8988T (cell line): Measurements from ENCODE around the gene LITAF.
"Not testable (repeated sequence)": the region's sequence is repeated elsewhere in the genome, so short reads cannot be mapped to it uniquely, and the experiment has no call there.

Source experiments
- DNase-seq: peaks from one replicate; pipeline ENCODE4 v3.0.0; 2011

The LITAF gene

GRCh38 chr16:11571549-11571948 is 15.2 kb downstream of the LITAF start:
- no peak for DNase-seq

DNA sequence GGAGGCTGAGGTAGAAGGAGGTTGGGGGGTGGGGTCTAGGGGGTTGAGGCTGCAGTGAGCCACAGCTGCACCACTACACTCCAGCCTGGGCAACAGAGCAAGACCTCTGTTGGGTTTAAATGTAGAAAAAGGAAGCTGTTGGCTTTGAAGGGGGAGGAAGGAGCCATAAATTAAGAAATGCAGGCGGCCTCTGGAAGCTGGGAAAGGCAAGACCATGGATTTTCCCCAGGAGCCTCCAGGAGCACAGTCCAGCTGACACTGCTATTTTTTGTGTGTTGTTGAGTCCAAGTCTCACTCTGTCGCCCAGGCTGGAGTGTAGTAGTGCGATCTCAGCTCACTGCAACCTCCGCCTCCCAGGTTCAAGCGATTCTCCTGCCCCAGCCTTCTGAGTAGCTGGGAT is 15.9 kb downstream of the LITAF start:
- no peak for DNase-seq

GRCh38 chr16:11570258-11570657 is 16.5 kb downstream of the LITAF start:
- no peak for DNase-seq

GRCh38 chr16:11566398-11566797 is 20.3 kb downstream of the LITAF start:
- no peak for DNase-seq

DNA sequence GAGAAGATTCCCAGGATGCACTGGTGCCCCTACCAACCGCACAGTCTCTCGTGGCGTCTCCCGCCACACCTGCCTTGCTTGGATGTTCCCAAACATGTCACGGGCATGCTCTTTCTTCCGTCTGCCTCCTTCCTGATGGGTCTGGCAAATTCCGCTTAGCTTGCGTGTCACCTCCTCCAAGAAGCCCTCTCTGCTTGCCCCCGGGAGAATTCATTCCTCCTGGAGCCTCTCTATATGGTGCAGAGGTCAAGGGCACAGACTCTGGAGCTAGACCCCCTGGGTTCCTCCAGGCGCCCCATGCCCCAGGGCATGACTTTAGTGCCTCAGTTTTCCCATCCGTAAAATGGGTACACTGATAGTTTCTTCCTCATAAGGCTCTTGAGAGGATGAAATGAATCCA is 21.1 kb downstream of the LITAF start:
- no peak for DNase-seq

- DNase-seq: no peak
Measured at GRCh38 chr16:11564046-11564926, 22.4 kb downstream of the LITAF start.

DNA sequence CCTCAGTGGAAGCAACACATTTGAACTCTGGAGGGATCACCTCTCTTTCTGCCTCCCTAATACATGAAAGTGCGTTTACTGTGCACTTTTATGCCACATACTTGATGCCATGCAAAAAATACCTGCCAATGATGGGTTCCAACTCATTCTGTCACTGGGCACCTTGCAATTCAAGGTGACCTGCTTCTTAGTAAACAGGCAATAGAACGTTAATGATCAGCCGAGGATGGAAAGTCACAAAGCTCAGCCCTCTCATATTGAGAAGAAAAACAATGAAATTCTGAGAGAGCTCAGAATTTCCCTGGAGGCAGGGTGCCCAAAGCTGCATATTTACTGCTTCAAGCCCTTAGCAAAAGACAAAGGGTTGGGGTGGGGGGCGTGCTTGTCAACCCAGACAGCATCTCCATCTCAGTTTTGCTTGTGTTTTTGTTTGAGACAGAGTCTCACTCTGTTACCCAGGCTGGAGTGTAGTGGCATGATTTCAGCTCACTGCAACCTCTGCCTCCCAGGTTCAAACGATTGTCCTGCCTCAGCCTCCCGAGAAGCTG is 23.2 kb downstream of the LITAF start:
- no peak for DNase-seq

GRCh38 chr16:11562941-11563340 is 23.8 kb downstream of the LITAF start:
- DNase-seq: no peak

- DNase-seq: no peak
Measured at GRCh38 chr16:11562411-11562810, 24.3 kb downstream of the LITAF start.

DNA sequence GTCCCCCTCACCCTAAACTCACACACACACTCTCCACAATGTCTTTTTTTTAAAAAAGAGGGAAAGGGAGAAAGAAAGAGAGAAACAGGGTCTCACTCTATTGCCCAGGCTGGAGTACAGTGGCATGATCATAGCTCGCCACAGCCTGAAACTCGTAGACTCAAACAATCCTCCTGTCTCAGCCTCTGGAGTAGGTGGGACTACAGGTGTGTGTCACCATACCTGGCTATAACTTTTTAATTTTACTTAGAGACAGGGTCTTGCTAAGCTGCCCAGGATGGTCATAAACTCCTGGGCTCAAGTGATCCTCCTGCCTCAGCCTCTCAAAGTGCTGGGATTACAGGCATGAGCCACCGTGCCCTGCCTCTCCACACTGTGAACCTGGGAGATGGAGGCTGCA is 24.9 kb downstream of the LITAF start:
- no peak for DNase-seq

GRCh38 chr16:11561454-11561805 is 25.3 kb downstream of the LITAF start:
- DNase-seq: no peak

DNA sequence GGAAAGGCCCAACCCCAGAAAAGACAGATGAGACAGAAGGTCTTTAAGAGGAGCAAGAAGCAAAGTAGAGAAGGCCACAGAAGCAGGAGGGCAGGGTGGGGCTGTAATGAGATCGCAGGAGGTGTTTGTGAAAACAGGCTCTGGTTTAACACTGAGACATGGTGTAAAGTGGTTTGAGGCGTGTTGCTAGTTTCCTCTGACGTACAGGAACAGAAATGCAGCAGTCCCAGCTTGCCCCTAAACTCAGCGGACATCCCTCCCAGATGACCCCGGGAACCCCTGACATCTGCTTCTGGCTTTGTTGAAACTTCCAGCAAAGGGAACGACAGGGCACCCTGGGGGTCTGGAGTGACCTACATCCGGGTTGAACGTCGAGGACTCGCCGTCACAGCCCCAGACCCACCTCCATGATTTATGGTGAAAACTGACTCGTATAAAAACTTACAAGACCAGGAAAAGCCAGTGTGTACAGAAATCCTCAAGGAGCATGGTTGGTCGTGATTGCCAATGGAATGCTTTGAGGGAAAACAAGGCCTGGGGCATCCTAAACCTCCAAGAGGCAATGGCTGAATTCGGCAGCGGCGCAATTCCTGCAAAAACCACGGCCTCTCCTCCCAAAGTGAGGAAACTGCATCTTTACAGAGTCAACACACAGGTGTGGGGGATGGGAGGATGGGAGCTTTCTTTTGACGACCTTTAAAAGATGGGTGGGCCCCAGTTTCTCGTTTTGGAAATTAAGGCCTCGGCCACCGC is 25.8 kb downstream of the LITAF start:
- no peak for DNase-seq

- DNase-seq: not testable (repeated sequence)
Measured at GRCh38 chr16:11558308-11558823, 28.4 kb downstream of the LITAF start.

DNA sequence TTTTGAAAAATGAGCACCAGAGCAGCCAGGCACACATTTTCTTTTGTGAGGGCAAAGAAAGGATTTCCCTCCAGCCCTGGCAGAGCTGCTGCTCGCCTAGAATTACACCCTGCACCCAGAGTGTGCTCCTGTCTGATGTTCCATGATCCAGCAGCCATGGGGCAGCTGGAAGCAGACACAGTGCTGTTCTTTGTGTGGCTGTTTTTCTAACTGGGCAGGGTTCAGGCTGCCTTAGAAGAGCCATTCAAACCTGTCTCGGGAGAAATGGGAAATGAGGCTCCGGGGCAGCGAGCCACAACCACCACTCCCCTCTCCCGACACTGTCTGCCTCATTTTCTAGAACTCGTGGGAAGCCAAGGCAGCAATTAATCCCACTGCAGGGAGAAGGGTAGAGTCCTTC is 28.9 kb downstream of the LITAF start:
- DNase-seq: no peak

GRCh38 chr16:11556945-11557720 is 29.6 kb downstream of the LITAF start:
- no peak for DNase-seq

- no peak for DNase-seq
Measured at GRCh38 chr16:11556214-11556819, 30.4 kb downstream of the LITAF start.

- no peak for DNase-seq
Measured at GRCh38 chr16:11554053-11554452, 32.7 kb downstream of the LITAF start.

DNA sequence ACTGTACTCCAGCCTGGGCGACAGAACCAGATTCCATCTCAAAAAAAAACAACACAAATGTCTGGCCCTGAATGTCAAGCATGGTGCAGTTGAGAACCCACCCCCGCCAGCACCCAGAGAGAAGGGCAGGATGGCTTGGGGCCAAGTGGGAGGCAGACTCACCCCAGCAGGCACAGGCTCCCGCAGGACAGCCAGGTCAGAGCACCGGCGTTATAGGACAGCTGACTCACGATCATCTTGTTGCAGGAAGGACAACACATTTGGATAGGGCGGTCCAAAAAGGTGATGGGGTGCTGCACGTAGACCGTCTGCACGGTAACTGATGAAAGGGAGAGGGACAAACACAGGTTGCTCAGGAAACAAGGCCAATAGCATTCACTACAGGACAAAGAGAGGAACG is 33.3 kb downstream of the LITAF start:
- no peak for DNase-seq

DNA sequence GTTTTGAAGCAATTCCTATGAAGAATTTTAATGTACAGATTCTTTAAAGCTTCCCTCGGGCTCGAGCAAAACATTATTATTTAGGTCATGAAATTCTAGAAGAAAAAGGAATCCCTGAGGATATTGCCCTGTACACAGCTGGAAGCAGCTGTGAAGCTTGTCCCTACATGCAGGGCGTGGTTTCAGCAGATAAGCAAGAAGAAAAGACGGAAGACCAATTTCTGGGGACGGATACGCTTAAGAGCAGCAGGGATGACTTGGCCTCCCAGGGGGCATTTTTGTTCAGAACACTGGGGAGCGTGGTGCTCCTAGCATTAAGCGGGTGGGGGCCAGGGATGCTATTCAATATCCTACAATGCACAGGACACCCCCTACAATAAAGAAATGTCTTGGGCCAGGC is 34.3 kb downstream of the LITAF start:
- no peak for DNase-seq

GRCh38 chr16:11551842-11552241 is 34.9 kb downstream of the LITAF start:
- DNase-seq: no peak

DNA sequence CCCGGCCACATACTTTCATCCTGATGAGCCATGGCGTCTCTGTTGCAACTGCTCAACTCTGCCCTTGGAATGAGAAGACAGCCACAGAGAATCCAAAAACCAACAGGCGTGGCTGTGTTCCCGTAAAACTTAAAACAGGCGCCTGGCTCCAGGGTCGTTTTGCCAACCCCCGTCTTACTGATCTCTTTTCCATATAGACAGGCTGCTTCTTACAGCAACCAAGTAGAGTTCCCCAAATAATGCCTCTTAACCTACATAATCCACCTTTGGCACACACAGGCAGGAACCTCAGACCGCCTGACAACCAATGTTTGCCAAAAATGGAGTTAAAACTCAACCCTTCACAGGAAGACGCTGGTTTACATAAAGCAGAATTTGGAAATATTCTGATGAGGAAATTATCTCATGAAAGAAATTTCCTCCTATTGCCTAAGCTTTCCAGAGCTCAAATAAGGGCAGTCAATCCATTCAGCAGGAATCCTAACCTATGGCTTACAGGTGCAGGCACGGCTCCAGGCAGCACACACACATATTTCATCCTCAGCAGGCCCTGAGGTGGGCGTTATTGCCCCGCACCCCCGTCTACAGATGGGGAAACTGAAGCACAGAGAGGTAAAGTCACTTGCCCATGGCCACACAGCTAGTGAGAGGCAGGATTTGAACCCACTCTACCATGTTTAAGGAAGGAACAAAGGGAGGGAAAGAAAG is 35.8 kb downstream of the LITAF start:
- no peak for DNase-seq
